Measurements from ENCODE around the gene L3MBTL1.

DNA sequence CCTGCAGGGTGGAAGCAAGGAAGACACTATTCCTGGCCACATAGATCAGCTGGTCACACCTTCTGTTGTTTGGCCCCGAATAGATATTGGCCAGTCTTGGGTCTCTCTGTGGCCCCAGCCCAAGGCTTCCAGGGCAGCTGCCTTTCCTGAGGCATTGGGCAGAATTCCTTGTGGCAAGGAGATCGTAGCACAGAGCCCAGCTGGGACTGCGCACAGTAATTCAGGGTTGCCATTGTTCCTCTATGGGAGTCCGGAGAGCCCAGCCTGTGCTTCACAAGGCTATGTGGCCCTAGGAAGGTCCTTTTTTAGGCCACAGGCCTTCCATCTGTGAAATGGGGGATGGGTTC, 58.2 kb downstream of the L3MBTL1 start:
- TF ChIP-seq CTCF (IDR thresholded peaks at IDR 0.05; ENCODE audit: low read length): no peak
- no peak for TF ChIP-seq EZH2 (optimal IDR thresholded peaks at IDR 0.05; ENCODE audit: low read depth, low read length)
- no peak for TF ChIP-seq EZH2phosphoT487 (IDR thresholded peaks at IDR 0.05; ENCODE audit: low read length)
